ENCODE data around the gene METTL23.

DNA sequence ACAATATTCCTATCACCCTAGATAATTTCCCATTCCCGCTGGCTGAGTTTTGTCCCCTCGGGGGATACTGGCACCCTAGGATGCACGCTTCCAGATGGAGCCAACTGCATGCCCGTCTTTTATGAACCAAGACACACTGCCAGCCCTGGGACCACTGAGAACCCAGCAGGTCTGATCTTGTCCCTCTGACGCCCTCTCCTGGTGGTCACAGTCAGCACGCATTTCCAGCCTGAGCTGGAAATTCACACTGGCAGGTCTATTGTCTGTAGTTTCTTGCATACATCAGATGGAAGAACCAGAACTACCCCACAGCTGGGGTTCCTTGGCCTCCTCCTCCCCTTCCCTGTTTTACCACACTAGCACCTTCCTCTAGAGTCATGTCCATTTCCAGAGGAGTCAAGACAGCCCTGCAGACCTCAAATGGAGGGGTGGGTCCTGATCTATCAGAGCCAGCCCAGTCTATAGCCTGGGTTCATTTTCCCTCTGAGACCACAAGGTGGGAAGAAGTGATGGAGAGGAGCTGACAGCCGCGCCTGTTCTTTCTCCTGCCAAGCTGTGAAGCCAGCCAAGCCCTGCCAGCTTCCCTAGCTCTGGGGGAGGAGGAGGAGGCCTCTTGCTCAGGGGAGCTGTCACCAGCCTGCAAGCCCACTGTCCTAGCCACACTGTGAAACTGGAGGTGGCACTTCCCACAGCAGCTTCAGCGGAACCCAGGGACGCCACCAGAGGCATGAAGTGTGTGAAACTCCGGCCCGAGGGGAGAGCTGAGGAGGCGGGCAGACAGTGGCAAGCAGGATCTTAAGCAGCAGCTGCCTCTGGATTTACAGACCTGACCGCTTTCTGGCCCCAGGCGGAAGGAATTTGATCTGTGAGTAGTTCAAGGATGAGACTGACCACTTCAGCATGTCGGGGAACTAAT lies 45.2 kb upstream of the METTL23 start:
- TF ChIP-seq, protein P1, sequence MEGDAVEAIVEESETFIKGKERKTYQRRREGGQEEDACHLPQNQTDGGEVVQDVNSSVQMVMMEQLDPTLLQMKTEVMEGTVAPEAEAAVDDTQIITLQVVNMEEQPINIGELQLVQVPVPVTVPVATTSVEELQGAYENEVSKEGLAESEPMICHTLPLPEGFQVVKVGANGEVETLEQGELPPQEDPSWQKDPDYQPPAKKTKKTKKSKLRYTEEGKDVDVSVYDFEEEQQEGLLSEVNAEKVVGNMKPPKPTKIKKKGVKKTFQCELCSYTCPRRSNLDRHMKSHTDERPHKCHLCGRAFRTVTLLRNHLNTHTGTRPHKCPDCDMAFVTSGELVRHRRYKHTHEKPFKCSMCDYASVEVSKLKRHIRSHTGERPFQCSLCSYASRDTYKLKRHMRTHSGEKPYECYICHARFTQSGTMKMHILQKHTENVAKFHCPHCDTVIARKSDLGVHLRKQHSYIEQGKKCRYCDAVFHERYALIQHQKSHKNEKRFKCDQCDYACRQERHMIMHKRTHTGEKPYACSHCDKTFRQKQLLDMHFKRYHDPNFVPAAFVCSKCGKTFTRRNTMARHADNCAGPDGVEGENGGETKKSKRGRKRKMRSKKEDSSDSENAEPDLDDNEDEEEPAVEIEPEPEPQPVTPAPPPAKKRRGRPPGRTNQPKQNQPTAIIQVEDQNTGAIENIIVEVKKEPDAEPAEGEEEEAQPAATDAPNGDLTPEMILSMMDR (IDR thresholded peaks at IDR 0.05; ENCODE audit: poor library complexity, severe bottlenecking): peak; percentile 78
- TF ChIP-seq EZH2 (IDR thresholded peaks at IDR 0.05; ENCODE audit: borderline replicate concordance, insufficient read depth, low read length, poor library complexity, severe bottlenecking): no peak
- no peak for TF ChIP-seq EP300 (conservative IDR thresholded peaks at IDR 0.05; ENCODE audit: poor library complexity, severe bottlenecking)
- no peak for TF ChIP-seq TAF1 (IDR thresholded peaks at IDR 0.05; ENCODE audit: low read depth)
